Mesenchymal stem cell (in vitro differentiated cells and primary cell): ENCODE measurements around the gene DSTN.

Experiments used
- DNase-seq: peaks from one replicate; pipeline ENCODE4 v3.0.0-alpha.2; 2013
- H2AFZ ChIP-seq: one replicate; pipeline ENCODE4 v1.6.1; 2013; ENCODE audit warnings: low read depth, mild to moderate bottlenecking, control low read depth, inconsistent platforms, low read length, moderate library complexity
- H2AK5ac ChIP-seq: 2 replicates; pipeline ENCODE4 v1.6.1; 2013; ENCODE audit warnings: low read length, moderate library complexity, mild to moderate bottlenecking, inconsistent platforms; ENCODE audit not compliant: severe bottlenecking
- H2BK120ac ChIP-seq: one replicate; pipeline ENCODE4 v1.6.1; 2013; ENCODE audit warnings: low read depth, mild to moderate bottlenecking, inconsistent platforms, low read length, moderate library complexity
- H2BK12ac ChIP-seq, 2 experiments: one replicate each; pipeline ENCODE4 v1.6.1; 2013; ENCODE audit warnings: inconsistent platforms in 2 of 2, low read length in 2 of 2, mild to moderate bottlenecking in 2 of 2, moderate library complexity in 2 of 2, control low read depth in 1 of 2
- H2BK15ac ChIP-seq: one replicate; pipeline ENCODE4 v1.6.1; 2013; ENCODE audit warnings: mild to moderate bottlenecking, low read depth, inconsistent platforms; ENCODE audit not compliant: poor library complexity, severe bottlenecking
- H2BK5ac ChIP-seq: 2 replicates; pipeline ENCODE4 v1.6.1; 2013; ENCODE audit warnings: low read depth, mild to moderate bottlenecking, low read length, control low read depth, inconsistent platforms; ENCODE audit not compliant: poor library complexity, severe bottlenecking
- H3K14ac ChIP-seq, 2 experiments: one replicate each; pipeline ENCODE4 v1.6.1; 2013; ENCODE audit warnings: inconsistent platforms in 2 of 2, low read length in 2 of 2, control low read depth in 1 of 2, mild to moderate bottlenecking in 1 of 2, moderate library complexity in 1 of 2
- H3K18ac ChIP-seq, 2 experiments: one replicate each; pipeline ENCODE4 v1.6.1; 2013; ENCODE audit warnings: inconsistent platforms in 2 of 2, low read length in 2 of 2, control low read depth in 1 of 2, low read depth in 1 of 2, mild to moderate bottlenecking in 1 of 2
- H3K23ac ChIP-seq, 2 experiments: one replicate each; pipeline ENCODE4 v1.6.1; 2013; ENCODE audit warnings: inconsistent platforms in 2 of 2, low read length in 2 of 2, mild to moderate bottlenecking in 2 of 2, moderate library complexity in 2 of 2, control low read depth in 1 of 2
- H3K27ac ChIP-seq: 2 replicates; pipeline ENCODE4 v1.5.1; 2013; ENCODE audit warnings: mild to moderate bottlenecking, moderate library complexity, low read length, control low read depth, inconsistent platforms; ENCODE audit not compliant: poor library complexity, severe bottlenecking
- H3K27me3 ChIP-seq, 2 experiments: 2 replicates each; pipeline versions ENCODE4 v1.6.1 to v1.7.0; 2013; ENCODE audit warnings: low read length in 2 of 2, mild to moderate bottlenecking in 2 of 2, moderate library complexity in 2 of 2, control low read depth in 1 of 2, inconsistent platforms in 1 of 2; ENCODE audit not compliant: control insufficient read depth in 1 of 2, insufficient read depth in 1 of 2
- H3K36me3 ChIP-seq, 2 experiments: 2 replicates each; pipeline versions ENCODE4 v1.6.1 to v1.7.0; 2013; ENCODE audit warnings: low read length in 2 of 2, control low read depth in 1 of 2, inconsistent platforms in 1 of 2, low read depth in 1 of 2, mild to moderate bottlenecking in 1 of 2; ENCODE audit not compliant: insufficient read depth in 2 of 2, control insufficient read depth in 1 of 2
- H3K4ac ChIP-seq, 2 experiments: one replicate each; pipeline ENCODE4 v1.6.1; 2013; ENCODE audit warnings: inconsistent platforms in 2 of 2, low read length in 2 of 2, mild to moderate bottlenecking in 2 of 2, moderate library complexity in 2 of 2, control low read depth in 1 of 2, low read depth in 1 of 2
- H3K4me1 ChIP-seq: 2 replicates; pipeline ENCODE4 v1.6.1; 2013; ENCODE audit warnings: low read depth, low read length, control low read depth; ENCODE audit not compliant: control insufficient read depth, insufficient read depth
- H3K4me2 ChIP-seq: 2 replicates; pipeline ENCODE4 v1.6.1; 2013; ENCODE audit warnings: low read length, mild to moderate bottlenecking, inconsistent platforms; ENCODE audit not compliant: poor library complexity, severe bottlenecking
- H3K4me3 ChIP-seq, 2 experiments: 2 replicates each; pipeline versions ENCODE4 v1.5.1 to v1.7.0; 2013; ENCODE audit warnings: low read length in 2 of 2, mild to moderate bottlenecking in 2 of 2, control low read depth in 1 of 2, low read depth in 1 of 2; ENCODE audit not compliant: insufficient read depth in 1 of 2
- H3K79me1 ChIP-seq: replicated peaks from 2 replicates; pipeline ENCODE4 v1.6.1; 2013; ENCODE audit warnings: mild to moderate bottlenecking, control low read depth, low read length, inconsistent platforms; ENCODE audit not compliant: poor library complexity, severe bottlenecking
- H3K9ac ChIP-seq: 2 replicates; pipeline ENCODE4 v1.7.0; 2013; ENCODE audit warnings: mild to moderate bottlenecking, low read length, moderate library complexity
- H3K9me3 ChIP-seq: 2 replicates; pipeline ENCODE4 v1.7.0; 2013; ENCODE audit warnings: mild to moderate bottlenecking, low read length; ENCODE audit not compliant: control insufficient read depth
- H4K8ac ChIP-seq: one replicate; pipeline ENCODE4 v1.6.1; 2013; ENCODE audit warnings: inconsistent platforms, mild to moderate bottlenecking, low read length, moderate library complexity
- H4K91ac ChIP-seq: one replicate; pipeline ENCODE4 v1.6.1; 2013; ENCODE audit warnings: mild to moderate bottlenecking, low read length, inconsistent platforms
- WGBS: methylation state at CpG from one replicate; pipeline ENCODE4 v1.1.7; 2013; ENCODE audit warnings: mixed read lengths; 5-methylcytosine and 5-hydroxymethylcytosine counted together

The DSTN gene

GRCh38 chr20:17579369-17580039 is 9.6 kb downstream of the DSTN start:
- Histone ChIP-seq H3K4ac (no peak overlapping the region), H3K36me3 (peaks cover 0 to 15% of the 10 kb centered on the region in 2 experiments), H3K79me1 (no peaks in the 10 kb centered on the region), H2BK12ac (no peak overlapping the region), H2BK15ac (no peak overlapping the region), H3K4me2 (no peak overlapping the region), H2BK120ac (no peak overlapping the region), H4K91ac (no peak overlapping the region), H2AK5ac (no peak overlapping the region), H3K14ac (no peak overlapping the region), H3K18ac (no peak overlapping the region), H3K4me3 (no peak overlapping the region), H3K9ac (no peak overlapping the region), H3K27ac (no peak overlapping the region), H3K4me1 (no peaks in the 10 kb centered on the region), H4K8ac (no peak overlapping the region), H2AFZ (no peak overlapping the region), H3K27me3 (no peaks in the 10 kb centered on the region), H3K9me3 (no peaks in the 10 kb centered on the region), H2BK5ac (no peak overlapping the region), H3K23ac (no peak overlapping the region)
- WGBS: 87% methylated on average over 2 of the region's 4 CpGs
- DNase-seq: no peak

DNA sequence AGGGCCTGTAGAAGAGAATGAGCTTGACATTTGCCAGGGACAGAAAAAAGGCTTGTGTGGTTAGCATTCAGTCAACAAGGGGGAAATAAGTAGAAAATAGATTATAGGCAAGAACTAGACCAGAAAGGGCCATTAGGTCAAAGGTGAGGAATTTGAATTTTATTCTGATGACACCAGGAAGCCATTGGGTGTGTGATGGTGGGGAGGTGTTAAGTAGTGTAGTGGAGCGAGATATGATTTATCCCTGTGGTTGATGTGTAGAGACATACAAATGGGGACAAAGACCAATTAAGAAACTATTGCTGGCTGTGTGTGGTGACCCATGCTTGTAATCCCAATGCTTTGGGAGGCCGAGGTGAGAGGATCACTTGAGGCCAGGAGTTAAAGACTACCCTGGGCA is 11.0 kb downstream of the DSTN start:
- Histone ChIP-seq H2AK5ac (no peak overlapping the region), H2BK12ac (no peak overlapping the region), H3K36me3 (peaks cover 0 to 13% of the 10 kb centered on the region in 2 experiments), H2AFZ (no peak overlapping the region), H3K4ac (no peak overlapping the region), H2BK15ac (no peak overlapping the region), H3K18ac (no peak overlapping the region), H4K91ac (no peak overlapping the region), H2BK5ac (no peak overlapping the region), H2BK120ac (no peak overlapping the region), H4K8ac (no peak overlapping the region), H3K79me1 (no peaks in the 10 kb centered on the region), H3K23ac (no peak overlapping the region), H3K9me3 (no peaks in the 10 kb centered on the region), H3K27me3 (no peaks in the 10 kb centered on the region), H3K4me3 (no peak overlapping the region), H3K9ac (no peak overlapping the region), H3K4me1 (no peaks in the 10 kb centered on the region), H3K4me2 (no peak overlapping the region), H3K14ac (no peak overlapping the region), H3K27ac (no peak overlapping the region)
- DNase-seq: peak; percentile 53
- 86% methylated on average over 2 of the region's 2 CpGs for WGBS

GRCh38 chr20:17583126-17583525 is 13.3 kb downstream of the DSTN start:
- 100% methylated on average over 1 of the region's 3 CpGs for WGBS
- Histone ChIP-seq H3K27ac (no peak overlapping the region), H3K9ac (no peak overlapping the region)

DNA sequence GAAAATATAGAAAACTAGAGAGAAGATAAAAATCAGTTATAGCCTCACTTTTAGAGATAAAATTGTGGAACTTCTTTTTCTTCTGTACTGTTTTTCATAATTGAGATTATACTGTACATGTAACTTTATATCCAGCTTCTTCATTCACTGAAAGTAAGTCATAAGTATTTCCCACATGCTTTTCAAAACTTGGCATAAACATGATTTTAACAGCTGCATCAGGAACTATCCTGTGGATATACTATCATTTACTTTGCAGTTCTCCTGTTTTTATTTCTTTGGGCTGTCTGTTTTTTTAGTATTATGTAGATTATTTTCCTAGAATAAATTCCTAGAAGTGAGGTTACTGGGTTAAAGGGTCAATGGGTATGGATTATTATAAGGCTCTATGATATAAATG is 14.8 kb downstream of the DSTN start:
- Histone ChIP-seq H3K14ac (no peak overlapping the region), H3K27ac (no peak overlapping the region), H3K79me1 (no peaks in the 10 kb centered on the region), H2BK12ac (no peak overlapping the region), H3K4me1 (peaks cover 3% of the 10 kb centered on the region), H4K91ac (no peak overlapping the region), H2AK5ac (no peak overlapping the region), H2AFZ (no peak overlapping the region), H3K4ac (no peak overlapping the region), H2BK5ac (no peak overlapping the region), H2BK15ac (no peak overlapping the region), H3K27me3 (no peaks in the 10 kb centered on the region), H3K23ac (no peak overlapping the region), H3K4me3 (no peak overlapping the region), H3K36me3 (peaks cover 0 to 5% of the 10 kb centered on the region in 2 experiments), H3K4me2 (no peak overlapping the region), H4K8ac (no peak overlapping the region), H3K9me3 (no peaks in the 10 kb centered on the region), H3K18ac (no peak overlapping the region), H2BK120ac (no peak overlapping the region), H3K9ac (no peak overlapping the region)
- no peak for DNase-seq

More at GRCh38 chr20:17583126-17583525, 13.3 kb downstream of the DSTN start:
- Histone ChIP-seq H3K18ac (no peak overlapping the region), H4K91ac (no peak overlapping the region), H3K79me1 (no peaks in the 10 kb centered on the region), H2BK5ac (no peak overlapping the region), H3K4me1 (peaks cover 2% of the 10 kb centered on the region), H2AFZ (no peak overlapping the region), H2BK12ac (no peak overlapping the region), H3K23ac (no peak overlapping the region), H2AK5ac (no peak overlapping the region), H3K4ac (no peak overlapping the region), H3K9me3 (no peaks in the 10 kb centered on the region), H3K27me3 (no peaks in the 10 kb centered on the region), H3K14ac (no peak overlapping the region), H2BK15ac (no peak overlapping the region), H3K36me3 (peaks cover 0 to 6% of the 10 kb centered on the region in 2 experiments), H3K4me3 (no peak overlapping the region), H2BK120ac (no peak overlapping the region), H4K8ac (no peak overlapping the region), H3K4me2 (no peak overlapping the region)
- no peak for DNase-seq
